NT2/D1 (cell line): ENCODE results near the gene IL12A.

ENCODE experiments used
- SUZ12 ChIP-seq: IDR thresholded peaks from 2 replicates; pipeline ENCODE4 v1.6.1; 2011; ENCODE audit not compliant: insufficient read length, insufficient read depth; ENCODE audit errors: extremely low read depth
- YY1 ChIP-seq: IDR thresholded peaks from 2 replicates; pipeline ENCODE4 v1.6.1; 2011; ENCODE audit not compliant: insufficient read length, insufficient read depth
- ZNF274 ChIP-seq: IDR thresholded peaks from 2 replicates; pipeline ENCODE4 v1.6.1; 2011; ENCODE audit warnings: mild to moderate bottlenecking, low read depth, low read length

DNA sequence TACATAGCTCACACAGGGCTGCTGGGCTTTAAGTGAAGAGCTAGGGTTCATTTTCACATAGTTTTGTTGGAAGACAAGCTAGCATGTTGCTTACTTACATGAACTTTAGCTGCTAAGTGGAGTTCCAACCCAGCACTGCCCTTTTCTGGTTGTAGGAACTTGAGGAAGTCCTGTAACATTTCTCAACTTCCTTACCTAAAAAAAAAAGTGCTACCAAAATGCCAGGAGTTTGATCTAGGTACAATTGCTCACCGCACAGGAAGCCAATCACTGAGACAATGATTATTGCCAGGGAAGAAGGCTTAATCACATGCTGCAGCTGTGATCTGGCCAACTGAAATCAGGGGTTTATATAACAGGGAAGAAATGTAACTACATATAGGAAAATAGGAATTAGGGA is 52.8 kb downstream of the IL12A start:
- TF ChIP-seq ZNF274 (no peak), YY1 (no peak), SUZ12 (no peak)
